GM19193 (cell line): Measurements from ENCODE around the gene FGD2.

Experiments used
- POLR2A ChIP-seq: IDR thresholded peaks from 4 replicates; pipeline ENCODE4 v1.6.1; 2011; ENCODE audit not compliant: insufficient read depth, insufficient read length; ENCODE audit errors: extremely low read depth

The FGD2 gene

GRCh38 chr6:37005061-37005810 lies at the start of gene FGD2:
TSS of gene FGD2 (plus strand) at chr6:37005655. CDS start at chr6:37005818, 163 bp downstream.
- peak; percentile 79 for TF ChIP-seq POLR2A

- TF ChIP-seq POLR2A = no peak
Measured at GRCh38 chr6:36955671-36956445, 49.6 kb upstream of the FGD2 start.

- TF ChIP-seq POLR2A = no peak
Measured at GRCh38 chr6:36956446-36956820, 49.0 kb upstream of the FGD2 start.

- no peak for TF ChIP-seq POLR2A
Measured at GRCh38 chr6:36957773-36958271, 47.6 kb upstream of the FGD2 start.

GRCh38 chr6:36958775-36959554 lies 46.5 kb upstream of the FGD2 start:
- TF ChIP-seq POLR2A = no peak

- no peak for TF ChIP-seq POLR2A
Measured at GRCh38 chr6:36959555-36960250, 45.8 kb upstream of the FGD2 start.

- no peak for TF ChIP-seq POLR2A
Measured at GRCh38 chr6:36961441-36962435, 43.7 kb upstream of the FGD2 start.

GRCh38 chr6:36962874-36963273 lies 42.6 kb upstream of the FGD2 start:
- no peak for TF ChIP-seq POLR2A

- TF ChIP-seq POLR2A = no peak
Measured at GRCh38 chr6:36963451-36964290, 41.8 kb upstream of the FGD2 start.

GRCh38 chr6:36964349-36964748 lies 41.1 kb upstream of the FGD2 start:
- no peak for TF ChIP-seq POLR2A

GRCh38 chr6:36964908-36965307 lies 40.5 kb upstream of the FGD2 start:
- no peak for TF ChIP-seq POLR2A

GRCh38 chr6:36967301-36967700 lies 38.2 kb upstream of the FGD2 start:
- TF ChIP-seq POLR2A = peak; percentile 29
